Measurements from ENCODE around the gene FZD1.

GRCh38 chr7:91267171-91267955, 3.1 kb downstream of the FZD1 start:
- no peak for TF ChIP-seq POLR2A (IDR thresholded peaks at IDR 0.05)
- no peak for TF ChIP-seq POLR2AphosphoS5 (IDR thresholded peaks at IDR 0.05)
